ENCODE data around the gene IRF2.

IRF2 gene

DNA sequence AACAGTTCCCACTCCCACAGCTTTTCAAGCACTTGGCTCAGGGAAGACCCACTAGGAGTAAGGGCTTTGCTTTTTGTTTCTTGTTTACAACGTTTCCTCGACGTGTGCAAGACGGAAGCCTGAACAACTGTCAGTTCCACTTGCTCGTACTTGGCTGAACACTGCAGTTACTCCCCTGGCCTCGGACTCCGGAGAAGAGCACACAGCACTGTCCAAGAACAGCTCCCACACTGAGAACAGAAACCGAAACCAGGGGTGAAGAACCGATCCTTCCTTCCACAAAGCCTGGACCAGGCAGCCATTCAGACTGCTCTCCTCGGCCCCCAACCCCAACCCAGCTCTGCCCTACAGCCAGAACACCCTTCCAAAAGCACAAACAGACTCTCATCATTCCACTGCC, 25.5 kb downstream of the IRF2 start:
- no peak overlapping the region for H3K27ac ChIP-seq
- TF ChIP-seq, protein P1, sequence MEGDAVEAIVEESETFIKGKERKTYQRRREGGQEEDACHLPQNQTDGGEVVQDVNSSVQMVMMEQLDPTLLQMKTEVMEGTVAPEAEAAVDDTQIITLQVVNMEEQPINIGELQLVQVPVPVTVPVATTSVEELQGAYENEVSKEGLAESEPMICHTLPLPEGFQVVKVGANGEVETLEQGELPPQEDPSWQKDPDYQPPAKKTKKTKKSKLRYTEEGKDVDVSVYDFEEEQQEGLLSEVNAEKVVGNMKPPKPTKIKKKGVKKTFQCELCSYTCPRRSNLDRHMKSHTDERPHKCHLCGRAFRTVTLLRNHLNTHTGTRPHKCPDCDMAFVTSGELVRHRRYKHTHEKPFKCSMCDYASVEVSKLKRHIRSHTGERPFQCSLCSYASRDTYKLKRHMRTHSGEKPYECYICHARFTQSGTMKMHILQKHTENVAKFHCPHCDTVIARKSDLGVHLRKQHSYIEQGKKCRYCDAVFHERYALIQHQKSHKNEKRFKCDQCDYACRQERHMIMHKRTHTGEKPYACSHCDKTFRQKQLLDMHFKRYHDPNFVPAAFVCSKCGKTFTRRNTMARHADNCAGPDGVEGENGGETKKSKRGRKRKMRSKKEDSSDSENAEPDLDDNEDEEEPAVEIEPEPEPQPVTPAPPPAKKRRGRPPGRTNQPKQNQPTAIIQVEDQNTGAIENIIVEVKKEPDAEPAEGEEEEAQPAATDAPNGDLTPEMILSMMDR (conservative IDR thresholded peaks at IDR 0.05): no peak
- no peak for TF ChIP-seq ZFX (IDR thresholded peaks at IDR 0.05)

DNA sequence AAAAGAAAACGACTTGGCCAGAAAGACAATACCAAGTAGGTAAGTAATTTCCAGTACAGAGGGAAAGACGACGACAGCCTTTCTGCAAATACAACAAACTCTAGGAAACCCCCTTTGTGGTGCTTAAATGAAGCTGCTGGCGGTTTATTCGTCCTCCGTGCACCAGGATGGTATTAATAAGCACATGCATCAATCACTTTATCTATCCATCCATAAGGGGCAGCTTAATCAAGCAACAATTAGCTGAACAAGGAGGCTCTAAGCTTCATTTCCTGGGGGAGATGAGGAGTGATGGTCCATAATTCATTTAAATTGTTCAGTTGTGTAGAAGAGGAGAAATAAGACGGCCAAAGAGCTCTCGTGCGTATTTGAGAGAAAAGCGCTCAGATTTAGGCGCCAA, 26.2 kb downstream of the IRF2 start:
- H3K27ac ChIP-seq: no peak overlapping the region
- TF ChIP-seq, protein P1 (conservative IDR thresholded peaks at IDR 0.05): no peak
- TF ChIP-seq ZFX (IDR thresholded peaks at IDR 0.05): no peak

DNA sequence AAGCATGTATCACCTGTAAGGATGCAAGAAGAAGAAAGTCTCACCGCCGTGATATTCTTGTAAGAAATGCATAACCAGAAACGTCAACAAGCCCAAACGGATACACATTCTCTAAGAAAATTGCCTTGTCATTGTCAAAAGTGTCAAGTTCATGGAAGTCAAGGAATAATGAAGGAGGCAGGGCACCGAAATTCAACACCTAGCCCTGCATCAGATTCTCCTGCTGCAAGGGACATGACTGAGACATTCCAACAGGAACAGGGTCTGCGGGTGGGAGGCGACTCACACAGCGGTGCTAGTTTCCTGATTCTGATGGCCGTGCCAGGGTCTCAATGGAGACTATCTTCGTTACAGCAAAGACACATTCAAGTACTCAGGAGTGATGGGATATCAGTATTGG, 26.7 kb downstream of the IRF2 start:
- H3K27ac ChIP-seq: no peak overlapping the region
- TF ChIP-seq, protein P1 (conservative IDR thresholded peaks at IDR 0.05): no peak
- no peak for TF ChIP-seq ZFX (IDR thresholded peaks at IDR 0.05)

DNA sequence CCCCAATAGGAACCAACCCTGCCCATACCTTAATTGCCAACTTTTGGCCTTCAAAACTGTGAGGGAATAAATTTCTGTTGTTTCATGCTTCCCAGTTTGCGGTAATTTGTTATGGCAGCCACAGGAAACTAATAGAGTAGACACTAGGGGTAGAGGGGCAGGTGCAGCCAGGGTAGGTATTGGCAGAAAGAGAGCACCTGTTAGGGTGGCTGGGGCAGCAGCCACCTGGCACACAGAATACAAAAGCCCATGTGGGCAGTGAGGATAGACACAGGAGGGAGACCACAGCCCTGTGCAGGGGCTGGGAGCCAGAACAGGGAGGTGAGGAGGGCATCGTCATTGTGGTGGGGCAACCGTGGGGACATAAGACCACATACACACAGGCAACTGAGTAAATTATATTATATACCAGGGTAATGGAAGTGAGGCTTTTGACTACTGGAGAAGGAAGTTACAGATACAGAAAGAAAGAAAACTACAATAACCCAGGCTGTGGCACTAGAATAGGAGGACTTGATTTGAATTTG, 28.2 kb downstream of the IRF2 start:
- TF ChIP-seq, protein P1 (conservative IDR thresholded peaks at IDR 0.05): no peak
- TF ChIP-seq ZFX (IDR thresholded peaks at IDR 0.05): no peak
- no peak overlapping the region for H3K27ac ChIP-seq

DNA sequence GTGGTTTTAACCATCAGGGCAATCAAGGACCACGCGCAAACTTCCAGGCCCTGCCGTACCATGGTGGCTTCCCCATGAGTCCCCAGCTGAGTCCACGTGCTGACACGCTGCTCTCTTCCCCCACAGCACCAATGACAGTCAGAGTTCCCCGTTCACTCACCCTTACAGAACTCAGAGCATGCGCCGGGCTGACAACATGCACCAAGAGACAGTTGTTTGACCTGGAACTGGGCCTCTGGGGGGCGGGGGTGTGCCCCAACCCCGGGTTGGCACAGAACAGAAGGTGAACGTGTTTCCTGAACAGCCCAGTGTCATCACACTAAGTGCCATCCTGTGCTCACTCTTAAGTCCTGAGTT, 29.4 kb downstream of the IRF2 start:
- H3K27ac ChIP-seq: no peak overlapping the region
- TF ChIP-seq ZFX (IDR thresholded peaks at IDR 0.05): no peak
- TF ChIP-seq, protein P1 (conservative IDR thresholded peaks at IDR 0.05): no peak

DNA sequence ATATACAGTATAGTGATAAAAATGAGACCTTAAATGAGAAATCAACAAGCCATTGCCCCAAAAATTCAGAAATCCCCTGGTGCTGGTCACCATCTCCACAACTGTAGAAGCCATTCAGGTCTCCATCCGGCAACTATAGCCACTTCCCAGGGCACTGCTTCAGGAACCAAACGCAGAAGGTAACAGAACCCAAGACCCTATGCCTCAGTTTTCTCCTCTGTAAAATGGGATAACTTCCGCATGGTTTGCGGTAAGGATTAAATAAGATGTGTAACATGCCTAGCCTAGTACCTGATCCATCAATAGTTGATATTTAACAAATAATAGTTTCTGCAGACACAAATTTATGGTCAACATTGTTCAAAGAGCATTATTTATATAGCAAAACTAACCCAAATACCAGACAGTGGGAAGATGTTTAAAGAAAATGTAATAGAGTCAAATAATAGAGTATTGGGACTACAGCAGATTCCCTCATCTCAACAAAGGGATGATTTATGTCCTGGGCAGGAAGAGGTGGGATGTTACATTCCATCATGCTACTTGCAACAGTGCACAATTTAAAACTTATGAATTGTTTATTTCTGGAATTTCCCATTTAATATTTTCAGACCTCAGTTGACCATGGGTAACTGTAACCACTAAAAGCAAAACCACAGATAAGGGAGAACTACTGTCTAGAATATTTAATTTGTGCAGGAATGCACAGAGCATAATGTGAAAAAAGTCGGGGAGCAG, 30.0 kb downstream of the IRF2 start:
- no peak overlapping the region for H3K27ac ChIP-seq
- TF ChIP-seq ZFX (IDR thresholded peaks at IDR 0.05): no peak
- TF ChIP-seq, protein P1 (conservative IDR thresholded peaks at IDR 0.05): no peak

DNA sequence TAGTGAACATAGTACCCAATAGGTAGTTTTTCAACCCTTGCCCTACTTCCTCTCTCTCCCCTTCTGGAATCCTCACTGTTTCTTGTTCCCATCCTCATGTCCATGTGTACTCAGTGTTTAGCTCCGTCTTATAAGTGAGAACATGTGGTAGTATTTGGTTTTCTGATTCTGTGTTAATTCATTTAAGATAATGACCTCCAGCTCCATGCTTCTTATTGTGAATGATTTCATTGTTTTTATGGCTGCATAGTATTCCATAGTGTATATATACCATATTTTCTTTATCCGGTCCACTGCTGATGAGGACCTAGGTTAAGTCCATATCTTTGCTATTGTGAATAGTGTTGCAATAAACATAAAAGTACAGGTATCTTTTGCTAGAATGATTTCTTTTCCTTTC, 31.0 kb downstream of the IRF2 start:
- TF ChIP-seq, protein P1 (conservative IDR thresholded peaks at IDR 0.05): no peak
- TF ChIP-seq ZFX (IDR thresholded peaks at IDR 0.05): no peak
- no peak overlapping the region for H3K27ac ChIP-seq

Measured in C4-2B (cell line).